ENCODE measurements around the gene FSIP2.
"Not testable (repeated sequence)": the region's sequence is repeated elsewhere in the genome, so short reads cannot be mapped to it uniquely, and the experiment has no call there.

The FSIP2 gene

GRCh38 chr2:185811580-185811979 is 73.0 kb downstream of the FSIP2 start:
- no peak for DNase-seq

GRCh38 chr2:185813707-185814106 is 75.1 kb downstream of the FSIP2 start:
- no peak for DNase-seq

- DNase-seq = no peak
These were observed 79.4 kb downstream of the FSIP2 start for GRCh38 chr2:185817991-185818390.

- no peak for DNase-seq
These were observed 82.9 kb downstream of the FSIP2 start for GRCh38 chr2:185821467-185821866.

GRCh38 chr2:185823773-185824172 is 85.2 kb downstream of the FSIP2 start:
- no peak for DNase-seq

GRCh38 chr2:185825557-185825956 is 87.0 kb downstream of the FSIP2 start:
- DNase-seq = no peak

GRCh38 chr2:185828326-185828725 is 89.7 kb downstream of the FSIP2 start:
- DNase-seq = no peak

GRCh38 chr2:185833864-185834263 is 95.3 kb downstream of the FSIP2 start:
- no peak for DNase-seq

GRCh38 chr2:185835974-185836373 is 97.4 kb downstream of the FSIP2 start:
- no peak for DNase-seq

GRCh38 chr2:185854885-185855284 is 116.3 kb downstream of the FSIP2 start:
- no peak for DNase-seq

GRCh38 chr2:185857691-185858090 is 119.1 kb downstream of the FSIP2 start:
- no peak for DNase-seq

- no peak for DNase-seq
These were observed 120.9 kb downstream of the FSIP2 start for GRCh38 chr2:185859506-185859905.

GRCh38 chr2:185860321-185860720 is 121.7 kb downstream of the FSIP2 start:
- no peak for DNase-seq

GRCh38 chr2:185862657-185863398 is 124.2 kb downstream of the FSIP2 start:
- DNase-seq = no peak

GRCh38 chr2:185864468-185865260 is 126.1 kb downstream of the FSIP2 start:
- DNase-seq = not testable (repeated sequence)

- DNase-seq = no peak
These were observed 136.7 kb downstream of the FSIP2 start for GRCh38 chr2:185875136-185875931.

GRCh38 chr2:185876234-185876633 is 137.6 kb downstream of the FSIP2 start:
- no peak for DNase-seq

GRCh38 chr2:185880396-185880795 is 141.8 kb downstream of the FSIP2 start:
- DNase-seq = no peak

Measured in activated CD4-positive, alpha-beta T cell treated with anti-CD3 and anti-CD28 coated beads, Interleukin-2, amount 50 U/mL, for 16 hours (primary cell).